ENCODE data around the gene ZNF280D. TPM values are rescaled to one million over a fixed set of nuclear protein-coding genes. Genes with fewer than 3 reads are reported as not detected.

ZNF280D gene
- polyA plus RNA-seq, 3 donors from 2014 or later = 7.9 to 10.6 (median 8.1) TPM

- Mint-ChIP-seq H3K4me3 (no peak overlapping the region), H3K27ac (no peak overlapping the region), H3K9me3 (peaks cover 0 to 4% (median 0%) of the 10 kb centered on the region in 6 donors), H3K27me3 (ENCODE audit: low read depth in 3 of 3) (peaks cover 0 to 2% (median 0%) of the 10 kb centered on the region in 3 donors), H3K4me1 (no peaks in the 10 kb centered on the region), H3K36me3 (peaks cover 0 to 11% (median 4%) of the 10 kb centered on the region in 3 donors)
- no peak for DNase-seq
These were observed 113.4 kb downstream of the ZNF280D start for GRCh38 chr15:56619887-56620286.

DNA sequence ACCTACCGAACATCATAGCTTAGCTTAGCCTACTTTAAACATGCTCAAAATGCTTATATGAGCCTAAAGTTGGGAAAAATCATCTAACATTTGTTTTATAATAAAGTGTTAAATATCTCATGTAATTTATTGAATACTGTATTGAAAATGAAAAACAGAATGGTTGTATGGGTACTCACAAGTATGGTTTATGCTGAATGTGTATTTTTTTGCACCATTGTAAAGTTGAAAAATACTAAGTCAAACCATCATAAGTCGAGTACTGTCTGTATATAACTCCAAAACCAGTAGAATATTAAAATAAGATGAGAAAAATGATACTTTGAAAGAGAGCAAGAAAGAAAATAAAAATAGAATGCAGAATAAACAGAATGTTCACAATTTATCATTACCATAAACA lies 115.7 kb downstream of the ZNF280D start:
- Mint-ChIP-seq H3K27ac (no peak overlapping the region), H3K9me3 (peaks cover 0 to 4% (median 0%) of the 10 kb centered on the region in 6 donors)

DNA sequence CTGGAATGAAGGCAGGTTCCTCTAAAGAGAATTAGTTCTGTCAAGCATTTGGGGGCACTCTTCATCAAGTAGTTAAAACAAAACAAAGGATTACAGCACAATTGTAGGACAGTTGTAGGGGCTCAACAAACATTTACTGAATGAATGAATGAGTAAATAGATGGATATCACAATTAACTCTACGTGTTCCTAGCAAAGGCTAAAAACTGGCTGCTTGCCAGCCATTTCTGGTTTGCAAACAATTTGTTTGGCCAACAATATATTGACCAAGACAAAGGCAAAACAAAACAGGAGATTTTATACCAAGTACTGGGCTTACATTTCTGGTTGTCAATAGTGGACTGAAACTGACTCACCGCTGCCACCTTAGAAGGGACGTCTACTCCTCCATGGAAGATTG lies 116.8 kb downstream of the ZNF280D start:
- Mint-ChIP-seq H3K36me3 (peaks cover 3 to 7% (median 4%) of the 10 kb centered on the region in 3 donors), H3K27ac (no peak overlapping the region), H3K4me3 (no peak overlapping the region), H3K9me3 (peaks cover 0 to 4% (median 0%) of the 10 kb centered on the region in 6 donors), H3K27me3 (ENCODE audit: low read depth in 3 of 3) (peaks cover 1 to 6% (median 2%) of the 10 kb centered on the region in 3 donors), H3K4me1 (no peaks in the 10 kb centered on the region)
- DNase-seq = no peak

More for the DNA sequence above, 115.7 kb downstream of the ZNF280D start:
- no peaks in the 10 kb centered on the region for H3K4me1 Mint-ChIP-seq
- DNase-seq = no peak
- H3K27me3 Mint-ChIP-seq (ENCODE audit: low read depth in 3 of 3) = peaks cover 0 to 6% (median 0%) of the 10 kb centered on the region in 3 donors
- H3K36me3 Mint-ChIP-seq = peaks cover 3 to 7% (median 4%) of the 10 kb centered on the region in 3 donors
- H3K4me3 Mint-ChIP-seq = no peak overlapping the region

DNA sequence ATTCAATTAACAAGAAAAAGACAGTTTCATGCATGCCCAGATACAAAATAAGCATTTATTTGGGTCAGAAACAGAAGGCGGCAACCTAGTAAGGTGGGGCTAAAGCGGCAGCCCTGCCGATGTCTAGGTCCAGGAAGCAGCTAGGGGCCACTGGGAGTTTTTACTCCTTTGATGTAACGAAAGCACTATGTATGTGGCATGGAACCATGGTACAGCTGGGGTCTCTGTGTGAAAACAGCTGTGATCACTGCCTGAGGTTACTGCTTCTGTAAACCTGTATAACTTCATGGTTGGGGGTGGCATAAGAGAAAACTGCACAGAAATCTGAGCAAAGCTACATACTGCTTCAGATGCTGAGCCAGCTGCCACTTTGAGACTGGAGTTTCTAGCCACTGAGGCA lies 119.5 kb downstream of the ZNF280D start:
- H3K4me1 Mint-ChIP-seq = no peaks in the 10 kb centered on the region
- peaks cover 0 to 2% (median 0%) of the 10 kb centered on the region in 6 donors for H3K9me3 Mint-ChIP-seq
- peaks cover 2 to 4% (median 2%) of the 10 kb centered on the region in 3 donors for H3K27me3 Mint-ChIP-seq (ENCODE audit: low read depth in 3 of 3)
- H3K4me3 Mint-ChIP-seq = no peak overlapping the region
- no peak for DNase-seq
- H3K27ac Mint-ChIP-seq = no peak overlapping the region
- H3K36me3 Mint-ChIP-seq = peaks cover 0 to 3% (median 3%) of the 10 kb centered on the region in 3 donors

DNA sequence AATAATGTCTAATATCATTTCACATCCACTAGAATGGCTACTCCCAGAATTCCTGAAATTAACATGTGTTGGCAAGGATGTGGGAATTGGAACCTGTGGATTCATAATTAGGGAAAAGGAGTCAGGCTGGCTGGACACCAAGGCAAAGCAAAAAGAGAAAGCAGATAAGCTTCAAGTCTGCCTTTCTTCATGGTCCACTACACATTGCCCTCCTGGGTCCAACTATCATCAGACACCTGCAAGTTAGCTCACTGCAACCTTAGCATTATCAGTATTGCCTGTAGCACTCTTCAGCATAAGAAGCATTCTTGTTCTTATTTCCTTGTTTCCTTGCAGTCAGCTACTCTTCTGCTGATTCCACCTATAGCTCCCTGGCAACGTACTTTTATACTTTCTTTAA lies 124.3 kb downstream of the ZNF280D start:
- no peak overlapping the region for H3K4me3 Mint-ChIP-seq
- H3K27ac Mint-ChIP-seq = no peak overlapping the region
- peaks cover 12 to 16% of the 10 kb centered on the region in 2 donors for H3K4me1 Mint-ChIP-seq
- peaks cover 0 to 2% (median 0%) of the 10 kb centered on the region in 3 donors for H3K36me3 Mint-ChIP-seq
- H3K9me3 Mint-ChIP-seq = peaks cover 0 to 2% (median 0%) of the 10 kb centered on the region in 6 donors
- H3K27me3 Mint-ChIP-seq (ENCODE audit: low read depth in 3 of 3) = peaks cover 2 to 7% (median 7%) of the 10 kb centered on the region in 3 donors
- no peak for DNase-seq

DNA sequence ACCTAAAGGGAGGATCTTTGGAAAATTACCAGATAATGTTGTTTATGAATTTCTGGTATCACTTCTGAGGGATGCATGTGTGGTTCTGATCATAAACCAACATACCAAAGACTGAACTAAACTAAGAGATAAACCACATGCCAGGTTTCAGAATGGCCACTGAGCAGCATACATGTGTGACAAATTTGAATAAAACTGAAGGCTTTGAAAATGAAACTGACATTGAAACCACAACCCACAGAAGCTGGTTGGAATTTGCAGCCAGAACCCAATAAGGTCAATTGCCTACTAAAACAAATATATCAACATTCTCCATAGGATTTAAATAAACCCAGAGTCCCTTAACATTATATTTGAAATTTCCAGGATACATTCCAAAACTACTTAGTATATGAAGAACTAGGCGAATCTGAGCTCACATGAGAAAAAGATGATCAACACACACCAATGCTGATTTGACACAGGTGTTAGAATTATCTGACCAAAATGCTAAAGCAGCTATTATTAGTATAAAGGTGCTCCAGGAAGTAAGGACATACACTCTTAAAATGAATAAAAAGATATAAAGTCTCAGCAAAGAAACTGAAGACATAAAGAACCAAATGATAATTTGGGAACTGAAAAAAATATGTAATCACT lies 125.0 kb downstream of the ZNF280D start:
- Mint-ChIP-seq H3K27me3 (ENCODE audit: low read depth in 3 of 3) (peaks cover 2 to 7% (median 5%) of the 10 kb centered on the region in 3 donors), H3K36me3 (no peaks in the 10 kb centered on the region), H3K27ac (peak overlapping the region in 2 of 6 donors; percentile 11 to 26), H3K9me3 (peaks cover 0 to 2% (median under 1%) of the 10 kb centered on the region in 6 donors), H3K4me3 (peak overlapping the region in 2 of 5 donors; percentile 1 to 52), H3K4me1 (peaks cover 12 to 16% of the 10 kb centered on the region in 2 donors)
- DNase-seq = peak; percentile 30 to 42 (median 35)

- no peak overlapping the region for H3K4me3 Mint-ChIP-seq
- peaks cover 0 to 13% (median 0%) of the 10 kb centered on the region in 3 donors for H3K36me3 Mint-ChIP-seq
- H3K27me3 Mint-ChIP-seq (ENCODE audit: low read depth in 3 of 3) = peaks cover 0 to 2% (median 0%) of the 10 kb centered on the region in 3 donors
- no peak overlapping the region for H3K27ac Mint-ChIP-seq
- peaks cover 6 to 24% (median 15%) of the 10 kb centered on the region in 6 donors for H3K9me3 Mint-ChIP-seq
- no peak for DNase-seq
- peaks cover 0 to under 1% of the 10 kb centered on the region in 2 donors for H3K4me1 Mint-ChIP-seq
These were observed 131.1 kb downstream of the ZNF280D start for GRCh38 chr15:56602253-56602652.

- H3K27me3 Mint-ChIP-seq (ENCODE audit: low read depth in 3 of 3) = peaks cover 0 to 1% (median 0%) of the 10 kb centered on the region in 3 donors
These were observed 132.9 kb downstream of the ZNF280D start for GRCh38 chr15:56600380-56600779.

GRCh38 chr15:56598991-56599390 lies 134.3 kb downstream of the ZNF280D start:
- Mint-ChIP-seq H3K36me3 (peaks cover 0 to 13% (median 0%) of the 10 kb centered on the region in 3 donors), H3K4me3 (no peak overlapping the region), H3K4me1 (no peaks in the 10 kb centered on the region), H3K27me3 (ENCODE audit: low read depth in 3 of 3) (peaks cover 0 to 2% (median 1%) of the 10 kb centered on the region in 3 donors), H3K9me3 (peaks cover 7 to 24% (median 15%) of the 10 kb centered on the region in 6 donors), H3K27ac (no peak overlapping the region)
- no peak for DNase-seq

More at GRCh38 chr15:56600380-56600779, 132.9 kb downstream of the ZNF280D start:
- Mint-ChIP-seq H3K36me3 (peaks cover 0 to 13% (median 0%) of the 10 kb centered on the region in 3 donors), H3K9me3 (peaks cover 6 to 24% (median 15%) of the 10 kb centered on the region in 6 donors), H3K4me1 (no peaks in the 10 kb centered on the region), H3K4me3 (no peak overlapping the region), H3K27ac (no peak overlapping the region)
- no peak for DNase-seq

DNA sequence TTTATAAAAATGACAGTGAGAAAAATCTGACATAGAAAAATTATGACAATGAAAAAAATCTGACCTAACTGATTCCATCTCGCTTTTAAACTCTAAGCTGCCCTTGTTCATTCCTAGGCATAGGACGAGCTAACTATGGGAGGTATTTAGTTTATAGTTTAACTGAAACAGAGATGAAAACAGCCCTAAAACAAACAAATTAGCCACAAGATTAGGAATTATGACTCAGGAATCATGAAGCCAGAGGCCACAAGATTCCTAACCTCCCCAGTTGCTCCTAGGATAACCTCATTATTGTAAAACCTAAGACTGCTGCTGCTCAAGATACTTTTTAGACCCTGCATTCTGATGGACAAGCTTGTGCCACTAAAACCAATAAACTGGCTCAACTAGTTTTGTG lies 145.6 kb downstream of the ZNF280D start:
- DNase-seq = no peak
- Mint-ChIP-seq H3K4me3 (no peak overlapping the region), H3K27ac (no peak overlapping the region), H3K4me1 (no peaks in the 10 kb centered on the region), H3K27me3 (ENCODE audit: low read depth in 3 of 3) (peaks cover 2% of the 10 kb centered on the region in 3 donors), H3K36me3 (peaks cover 0 to 11% (median 6%) of the 10 kb centered on the region in 3 donors), H3K9me3 (peaks cover 8 to 37% (median 26%) of the 10 kb centered on the region in 6 donors)

GRCh38 chr15:56586206-56586605 lies 147.1 kb downstream of the ZNF280D start:
- Mint-ChIP-seq H3K4me3 (no peak overlapping the region), H3K4me1 (no peaks in the 10 kb centered on the region), H3K27ac (no peak overlapping the region), H3K9me3 (peaks cover 9 to 37% (median 26%) of the 10 kb centered on the region in 6 donors), H3K36me3 (peaks cover 0 to 11% (median 6%) of the 10 kb centered on the region in 3 donors), H3K27me3 (ENCODE audit: low read depth in 3 of 3) (peaks cover 2% of the 10 kb centered on the region in 3 donors)
- DNase-seq = no peak

DNA sequence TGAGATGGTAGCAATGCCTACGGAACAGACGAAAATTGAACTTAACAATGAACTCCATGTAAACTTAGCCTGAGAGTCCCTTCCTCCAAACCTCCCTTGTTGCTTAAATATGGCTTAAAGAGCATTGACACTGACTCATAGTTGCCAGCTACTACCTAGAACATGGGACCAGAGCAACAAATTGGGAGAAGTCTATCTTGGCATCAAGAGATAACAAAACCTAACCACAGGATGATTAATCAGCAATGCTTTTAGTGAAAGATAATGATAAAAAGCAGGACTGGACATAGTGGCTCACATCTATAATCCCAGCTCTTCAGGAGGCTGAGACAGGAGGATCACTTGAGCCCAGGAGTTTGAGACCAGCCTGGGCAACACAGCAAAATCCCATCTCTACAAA lies 150.5 kb downstream of the ZNF280D start:
- no peak for DNase-seq
- Mint-ChIP-seq H3K36me3 (peaks cover 0 to 8% (median 6%) of the 10 kb centered on the region in 3 donors), H3K27ac (no peak overlapping the region), H3K4me1 (no peaks in the 10 kb centered on the region), H3K9me3 (peaks cover 7 to 27% (median 21%) of the 10 kb centered on the region in 6 donors), H3K4me3 (no peak overlapping the region), H3K27me3 (ENCODE audit: low read depth in 3 of 3) (peaks cover 0 to 2% (median 2%) of the 10 kb centered on the region in 3 donors)
